ENCODE results near the gene ZNF598.
A peak's percentile ranks its signal among the peaks of the same experiment; 100 is the strongest.

ZNF598 gene

DNA sequence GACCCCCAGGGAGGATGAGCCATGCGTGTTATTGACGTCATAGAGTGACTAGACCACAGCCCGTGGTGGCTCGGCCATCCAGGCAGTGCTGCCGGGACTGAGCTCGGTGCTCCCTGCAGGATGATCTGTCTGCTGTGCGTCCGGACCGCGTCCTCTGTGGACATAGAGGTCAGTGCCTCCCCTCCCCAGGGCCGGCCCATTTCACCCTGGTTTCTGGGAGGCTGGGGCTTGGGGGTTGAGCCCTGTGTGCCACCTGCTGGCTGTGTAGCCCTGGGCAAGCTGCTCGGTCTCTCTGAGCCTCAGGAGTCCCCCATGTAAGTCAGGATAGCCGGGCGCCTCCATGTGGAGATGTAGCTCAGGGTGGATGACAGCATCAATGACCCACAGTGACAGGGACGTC lies 46.5 kb upstream of the ZNF598 start:
- peaks cover 52% of the 10 kb centered on the region for H3K36me3 ChIP-seq
- H3K4me3 ChIP-seq (ENCODE audit: low read depth, low read length), result no peak overlapping the region
- peak; percentile 62 for DNase-seq

DNA sequence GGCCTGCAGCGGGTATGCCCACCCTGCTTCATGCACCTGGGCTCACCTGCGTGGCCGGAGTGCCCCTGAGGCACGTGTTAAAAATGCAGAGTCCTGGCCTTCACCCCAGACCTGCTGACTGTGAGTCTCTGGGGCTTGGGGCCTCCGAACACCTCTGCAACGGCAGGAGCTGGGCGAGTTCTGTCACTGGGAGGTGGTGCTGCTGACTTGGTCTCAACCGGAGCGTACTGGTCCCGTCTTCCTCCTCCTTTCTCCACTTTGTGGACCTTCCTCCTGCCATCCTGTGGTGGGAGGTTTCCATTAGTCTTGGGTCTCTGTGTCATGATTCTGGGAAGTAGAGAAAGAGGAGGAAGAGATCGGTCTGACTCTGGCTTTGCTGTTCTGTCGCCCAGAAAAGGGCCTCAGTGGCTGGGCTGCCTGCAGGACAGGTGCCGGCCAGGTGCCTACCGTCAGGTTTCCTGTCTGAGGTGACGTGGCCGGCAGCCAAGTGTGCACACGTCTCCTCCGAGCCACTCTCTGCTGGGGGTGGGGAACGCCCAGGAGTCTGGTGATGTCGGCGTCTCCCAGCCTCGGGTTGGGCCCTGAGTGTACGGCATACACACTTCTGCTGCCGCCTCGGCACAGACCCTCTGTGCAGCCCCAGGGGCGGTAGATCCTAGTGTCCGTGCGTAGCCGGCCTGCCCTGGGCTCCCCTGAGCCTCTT lies 45.1 kb upstream of the ZNF598 start:
- Histone ChIP-seq H3K27me3 (ENCODE audit: insufficient read depth, low read depth, severe bottlenecking) (no peaks in the 10 kb centered on the region), H3K36me3 (peaks cover 49% of the 10 kb centered on the region), H3K4me3 (ENCODE audit: low read depth, low read length) (no peak overlapping the region), H3K27ac (no peak overlapping the region), H3K9me3 (ENCODE audit: severe bottlenecking) (no peaks in the 10 kb centered on the region)
- TF ChIP-seq, protein P1, sequence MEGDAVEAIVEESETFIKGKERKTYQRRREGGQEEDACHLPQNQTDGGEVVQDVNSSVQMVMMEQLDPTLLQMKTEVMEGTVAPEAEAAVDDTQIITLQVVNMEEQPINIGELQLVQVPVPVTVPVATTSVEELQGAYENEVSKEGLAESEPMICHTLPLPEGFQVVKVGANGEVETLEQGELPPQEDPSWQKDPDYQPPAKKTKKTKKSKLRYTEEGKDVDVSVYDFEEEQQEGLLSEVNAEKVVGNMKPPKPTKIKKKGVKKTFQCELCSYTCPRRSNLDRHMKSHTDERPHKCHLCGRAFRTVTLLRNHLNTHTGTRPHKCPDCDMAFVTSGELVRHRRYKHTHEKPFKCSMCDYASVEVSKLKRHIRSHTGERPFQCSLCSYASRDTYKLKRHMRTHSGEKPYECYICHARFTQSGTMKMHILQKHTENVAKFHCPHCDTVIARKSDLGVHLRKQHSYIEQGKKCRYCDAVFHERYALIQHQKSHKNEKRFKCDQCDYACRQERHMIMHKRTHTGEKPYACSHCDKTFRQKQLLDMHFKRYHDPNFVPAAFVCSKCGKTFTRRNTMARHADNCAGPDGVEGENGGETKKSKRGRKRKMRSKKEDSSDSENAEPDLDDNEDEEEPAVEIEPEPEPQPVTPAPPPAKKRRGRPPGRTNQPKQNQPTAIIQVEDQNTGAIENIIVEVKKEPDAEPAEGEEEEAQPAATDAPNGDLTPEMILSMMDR (IDR thresholded peaks at IDR 0.05; ENCODE audit: low read depth, low read length), result no peak
- DNase-seq, result no peak

More for the DNA sequence above, 46.5 kb upstream of the ZNF598 start:
- Histone ChIP-seq H3K27me3 (ENCODE audit: insufficient read depth, low read depth, severe bottlenecking) (no peaks in the 10 kb centered on the region), H3K9me3 (ENCODE audit: severe bottlenecking) (no peaks in the 10 kb centered on the region), H3K27ac (no peak overlapping the region)
- TF ChIP-seq, protein P1 (IDR thresholded peaks at IDR 0.05; ENCODE audit: low read depth, low read length), result peak; percentile 60

DNA sequence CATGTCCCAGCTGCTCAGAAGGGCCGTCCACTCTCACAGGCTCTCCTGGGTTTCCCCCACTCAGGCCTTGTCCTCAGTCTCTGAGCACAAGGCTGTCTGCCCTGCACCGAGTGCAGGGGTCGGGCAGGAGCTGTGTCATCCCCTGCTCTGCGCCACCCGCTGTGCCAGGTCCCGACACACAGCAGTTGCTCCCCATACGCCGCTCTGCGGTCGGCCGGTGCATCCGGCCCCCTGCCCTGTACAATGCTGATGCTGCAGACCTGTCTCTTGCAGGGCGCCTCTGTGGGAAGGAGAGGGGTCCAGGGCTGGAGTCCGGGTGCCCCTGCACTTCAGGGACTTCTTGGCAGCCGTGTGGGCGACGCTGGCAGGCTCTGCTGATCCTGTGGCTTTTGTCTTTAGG lies 44.3 kb upstream of the ZNF598 start:
- H3K9me3 ChIP-seq (ENCODE audit: severe bottlenecking), result no peaks in the 10 kb centered on the region
- DNase-seq, result no peak

DNA sequence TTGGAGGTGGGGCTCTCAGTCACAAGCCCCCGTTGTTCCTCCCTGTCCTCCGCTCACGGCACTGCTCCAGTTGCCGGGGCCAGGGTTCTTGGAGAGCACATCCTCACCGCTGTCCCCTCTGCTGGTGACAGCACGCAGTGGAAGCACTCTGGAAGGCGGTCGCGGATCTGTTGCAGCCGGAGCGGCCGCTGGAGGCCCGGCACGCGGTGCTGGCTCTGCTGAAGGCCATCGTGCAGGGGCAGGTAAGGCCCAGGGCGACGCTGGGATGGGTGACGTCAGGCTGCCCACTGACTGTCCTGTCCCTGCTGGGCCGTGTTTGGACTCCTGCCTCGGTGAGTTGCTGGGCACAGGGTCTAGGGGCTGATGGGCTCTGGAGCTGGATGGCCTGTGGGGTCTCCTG lies 43.6 kb upstream of the ZNF598 start:
- no peaks in the 10 kb centered on the region for H3K9me3 ChIP-seq (ENCODE audit: severe bottlenecking)
- TF ChIP-seq, protein P1 (IDR thresholded peaks at IDR 0.05; ENCODE audit: low read depth, low read length), result no peak
- H3K27ac ChIP-seq, result no peak overlapping the region
- no peaks in the 10 kb centered on the region for H3K27me3 ChIP-seq (ENCODE audit: insufficient read depth, low read depth, severe bottlenecking)
- peaks cover 49% of the 10 kb centered on the region for H3K36me3 ChIP-seq
- H3K4me3 ChIP-seq (ENCODE audit: low read depth, low read length), result no peak overlapping the region
- DNase-seq, result no peak

More for the DNA sequence above, 44.3 kb upstream of the ZNF598 start:
- Histone ChIP-seq H3K27ac (no peak overlapping the region), H3K27me3 (ENCODE audit: insufficient read depth, low read depth, severe bottlenecking) (no peaks in the 10 kb centered on the region), H3K4me3 (ENCODE audit: low read depth, low read length) (no peak overlapping the region), H3K36me3 (peaks cover 49% of the 10 kb centered on the region)
- TF ChIP-seq, protein P1 (IDR thresholded peaks at IDR 0.05; ENCODE audit: low read depth, low read length), result no peak

- peak overlapping the region; percentile 30 for H3K27ac ChIP-seq
- TF ChIP-seq, protein P1 (IDR thresholded peaks at IDR 0.05; ENCODE audit: low read depth, low read length), result no peak
- DNase-seq, result no peak
- H3K36me3 ChIP-seq, result peaks cover 39% of the 10 kb centered on the region
- H3K4me3 ChIP-seq (ENCODE audit: low read depth, low read length), result peak overlapping the region; percentile 69
- no peaks in the 10 kb centered on the region for H3K9me3 ChIP-seq (ENCODE audit: severe bottlenecking)
- H3K27me3 ChIP-seq (ENCODE audit: insufficient read depth, low read depth, severe bottlenecking), result no peaks in the 10 kb centered on the region
These were observed 38.5 kb upstream of the ZNF598 start for GRCh38 chr16:2048116-2048543.
